ENCODE measurements around the gene USF1.
A peak's percentile ranks its signal among the peaks of the same experiment; 100 is the strongest.

The USF1 gene

GRCh38 chr1:161045736-161046604, at the start of gene USF1:
USF1 (minus strand) TSS chr1:161045977; CDS start chr1:161043275, 2,702 bp downstream.
- peak; percentile 95 for DNase-seq

- no peak for DNase-seq
Observed at GRCh38 chr1:161095230-161095629, 49.5 kb upstream of the USF1 start.

- no peak for DNase-seq
Observed at GRCh38 chr1:161094481-161094880, 48.7 kb upstream of the USF1 start.

- DNase-seq = peak; percentile 59
Observed at GRCh38 chr1:161092621-161093028, 46.8 kb upstream of the USF1 start.

GRCh38 chr1:161091796-161092507, 46.2 kb upstream of the USF1 start:
- peak; percentile 45 for DNase-seq

- no peak for DNase-seq
Observed at GRCh38 chr1:161091093-161091492, 45.3 kb upstream of the USF1 start.

GRCh38 chr1:161090617-161091016, 44.8 kb upstream of the USF1 start:
- no peak for DNase-seq

GRCh38 chr1:161089938-161090337, 44.2 kb upstream of the USF1 start:
- DNase-seq = no peak

GRCh38 chr1:161089251-161089924, 43.6 kb upstream of the USF1 start, which contains the start of gene NECTIN4:
NECTIN4 (minus strand) TSS chr1:161089558; CDS start chr1:161089296, 262 bp downstream.
- DNase-seq = no peak

GRCh38 chr1:161088587-161089110, 42.9 kb upstream of the USF1 start:
- peak; percentile 25 for DNase-seq

GRCh38 chr1:161086457-161086856, 40.7 kb upstream of the USF1 start:
- DNase-seq = no peak

GRCh38 chr1:161085165-161085564, 39.4 kb upstream of the USF1 start:
- DNase-seq = peak; percentile 42

GRCh38 chr1:161084597-161084988, 38.8 kb upstream of the USF1 start:
- DNase-seq = no peak

- peak; percentile 15 for DNase-seq
Observed at GRCh38 chr1:161083748-161084596, 38.2 kb upstream of the USF1 start.

- peak; percentile 77 for DNase-seq
Observed at GRCh38 chr1:161082996-161083747, 37.4 kb upstream of the USF1 start.

GRCh38 chr1:161082483-161082882, 36.7 kb upstream of the USF1 start:
- DNase-seq = no peak

- no peak for DNase-seq
Observed at GRCh38 chr1:161081519-161081918, 35.7 kb upstream of the USF1 start.

- peak; percentile 43 for DNase-seq
Observed at GRCh38 chr1:161080441-161081405, 34.9 kb upstream of the USF1 start.

GRCh38 chr1:161079436-161080110, 33.8 kb upstream of the USF1 start:
- DNase-seq = no peak

- DNase-seq = no peak
Observed at GRCh38 chr1:161077426-161077825, 31.6 kb upstream of the USF1 start.
